Activated gamma-delta T cell treated with Interleukin-2 at 50 U/mL for 16 hours (primary cell): ENCODE results near the gene SLAMF1.
"Not testable (repeated sequence)": the region's sequence is repeated elsewhere in the genome, so short reads cannot be mapped to it uniquely, and the experiment has no call there.

Experiments
- DNase-seq: peaks from one replicate; pipeline ENCODE4 v3.0.0-alpha.2; 2020

Gene SLAMF1

DNA sequence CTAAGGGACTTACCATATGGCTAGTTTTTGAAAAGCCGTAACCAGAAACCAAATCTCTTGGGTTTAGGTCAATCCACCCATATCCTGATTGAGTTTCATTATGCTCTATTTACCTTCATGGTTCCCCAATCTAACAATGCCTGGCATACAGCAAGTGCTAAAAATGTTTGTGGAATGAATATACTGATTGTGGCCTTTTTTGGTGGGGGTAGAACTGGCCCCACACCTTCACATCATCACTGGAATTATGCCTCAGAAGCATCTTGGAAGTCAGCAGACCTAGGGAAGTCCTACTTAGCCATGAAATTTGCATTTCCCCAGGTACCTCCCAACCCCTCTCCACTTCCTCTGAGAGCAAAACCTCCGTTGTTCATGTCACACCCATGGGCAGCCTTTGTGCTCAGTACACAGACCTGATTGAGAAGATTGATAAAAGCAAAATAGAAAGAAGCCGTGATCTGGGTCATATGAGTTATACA is 17.8 kb upstream of the SLAMF1 start:
- DNase-seq: peak; percentile 26

DNA sequence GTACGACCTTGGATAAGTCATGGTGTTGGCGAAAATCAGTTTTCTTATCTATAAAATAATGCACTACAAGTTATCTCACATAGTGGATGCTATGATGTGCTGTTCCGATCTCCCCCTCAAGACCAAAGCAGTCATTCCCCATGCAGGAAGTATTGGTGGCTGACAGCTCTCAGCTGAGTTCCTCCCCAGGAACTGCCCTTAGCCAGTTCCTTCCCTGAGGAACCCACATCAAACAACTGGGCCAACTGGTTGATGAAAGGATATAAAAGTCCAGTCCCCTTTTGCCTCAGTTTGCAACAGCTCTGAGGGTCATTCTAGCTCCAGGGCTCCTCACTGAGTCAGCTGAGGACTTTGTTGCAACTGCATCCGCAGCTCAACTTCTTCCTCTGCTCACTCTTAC is 16.1 kb upstream of the SLAMF1 start:
- no peak for DNase-seq

DNA sequence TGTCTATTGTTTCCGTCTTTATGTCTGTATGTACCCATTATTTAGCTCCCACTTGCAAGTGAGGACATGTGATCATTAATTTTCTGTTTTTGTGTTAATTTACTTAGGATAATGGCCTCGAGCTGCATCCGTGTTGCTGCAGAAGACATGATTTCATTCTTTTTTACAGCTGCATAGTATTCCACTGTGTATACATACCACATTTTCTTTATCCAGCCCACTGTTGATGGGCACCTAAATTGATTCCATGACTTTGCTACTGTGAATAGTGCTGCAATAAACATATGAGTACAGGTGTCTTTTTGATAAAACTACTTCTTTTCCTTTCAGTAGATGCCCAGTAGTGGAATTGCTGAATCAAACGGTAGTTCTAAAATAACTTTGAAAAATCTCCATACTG is 12.7 kb upstream of the SLAMF1 start:
- no peak for DNase-seq

DNA sequence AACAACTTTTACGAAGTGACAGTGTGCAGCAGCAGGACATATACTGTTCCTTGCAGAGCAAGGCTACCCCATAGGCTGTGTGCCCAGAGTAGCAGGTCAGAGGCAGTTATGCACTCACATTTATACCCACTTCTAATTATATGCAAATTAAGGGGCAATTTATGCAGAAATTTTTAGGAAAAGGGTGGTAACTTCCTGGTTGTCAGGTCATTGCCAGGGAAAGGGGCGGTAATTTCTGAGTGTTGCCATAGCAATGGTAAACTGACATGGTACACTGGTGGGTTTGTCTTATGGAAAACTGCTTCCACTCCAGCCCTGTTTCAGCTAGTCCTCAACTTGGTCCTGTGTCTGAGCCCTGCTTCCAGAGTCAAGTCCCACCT is 12.0 kb upstream of the SLAMF1 start:
- DNase-seq: no peak

DNA sequence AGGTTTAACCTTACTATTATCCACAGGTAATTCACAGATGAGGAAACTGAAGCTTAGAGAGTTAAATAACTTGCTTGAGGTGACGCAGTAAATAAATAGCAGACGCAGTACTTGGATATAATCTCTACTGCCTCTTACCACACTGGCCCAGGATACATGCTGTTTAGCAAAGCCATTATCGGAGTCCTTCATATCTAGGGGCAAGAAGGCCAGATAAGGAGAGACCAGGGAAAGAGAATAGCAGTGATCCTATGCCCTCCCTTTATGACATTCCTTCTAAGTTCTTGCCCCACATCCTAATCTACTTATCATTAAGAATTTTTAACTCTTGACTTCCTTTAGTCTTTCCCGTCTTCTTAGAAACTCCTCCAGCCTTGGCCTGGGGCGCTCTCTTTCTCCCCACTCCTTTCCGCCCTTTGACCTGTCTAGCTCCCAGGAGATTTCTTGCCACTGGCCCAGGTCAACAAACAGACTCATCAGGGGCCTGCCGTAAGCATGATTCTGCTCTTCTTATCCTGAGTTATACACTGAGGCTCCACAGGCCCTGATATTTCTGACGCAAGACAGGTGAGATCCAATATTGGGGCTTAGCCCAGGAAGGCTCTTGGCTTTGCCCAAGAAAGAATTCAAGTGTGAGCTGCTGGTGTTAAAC is 11.4 kb upstream of the SLAMF1 start:
- DNase-seq: no peak

DNA sequence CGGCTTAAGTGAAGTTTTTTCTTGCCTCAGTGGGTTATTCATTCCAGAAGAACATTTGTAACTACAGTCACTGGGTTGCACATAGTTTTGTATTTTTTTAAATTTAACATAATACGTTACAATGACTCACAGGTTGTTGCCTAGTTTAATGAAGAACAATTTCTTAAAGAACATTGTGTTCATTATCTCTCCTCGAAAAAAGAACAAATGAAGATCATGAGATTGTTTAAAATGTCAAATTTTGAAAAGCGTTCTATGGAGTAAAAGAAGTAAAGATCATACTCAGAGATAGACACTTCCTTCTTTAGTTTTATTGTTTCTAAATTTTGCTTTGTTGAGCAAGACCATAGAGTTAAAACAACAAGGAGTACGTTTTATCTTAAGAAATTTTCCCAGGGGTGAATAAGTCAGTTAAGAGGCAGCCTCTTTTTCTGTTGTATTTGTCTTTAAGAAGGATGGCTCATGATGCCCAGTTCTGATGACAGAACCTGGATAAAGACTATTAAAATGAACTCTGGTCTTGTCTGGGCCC is 10.5 kb upstream of the SLAMF1 start:
- DNase-seq: no peak

DNA sequence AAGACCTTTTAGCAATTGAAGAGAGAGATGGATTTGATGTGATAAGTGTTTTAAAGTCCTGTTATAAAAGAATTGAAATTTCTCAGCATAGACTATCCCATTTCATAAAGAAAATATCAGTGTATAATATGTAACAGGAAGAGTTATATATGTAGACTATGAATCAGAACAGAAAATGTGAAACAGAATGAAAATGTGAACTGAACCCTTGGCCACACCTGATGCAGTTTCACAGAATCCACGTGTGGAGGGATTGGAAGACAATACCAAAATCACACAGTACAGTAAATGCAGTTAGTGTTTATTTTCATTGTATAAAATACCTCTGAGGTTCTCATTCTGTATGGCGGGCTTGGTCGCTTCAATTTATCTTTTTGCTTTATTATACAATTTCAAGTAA is 9.9 kb upstream of the SLAMF1 start:
- no peak for DNase-seq

DNA sequence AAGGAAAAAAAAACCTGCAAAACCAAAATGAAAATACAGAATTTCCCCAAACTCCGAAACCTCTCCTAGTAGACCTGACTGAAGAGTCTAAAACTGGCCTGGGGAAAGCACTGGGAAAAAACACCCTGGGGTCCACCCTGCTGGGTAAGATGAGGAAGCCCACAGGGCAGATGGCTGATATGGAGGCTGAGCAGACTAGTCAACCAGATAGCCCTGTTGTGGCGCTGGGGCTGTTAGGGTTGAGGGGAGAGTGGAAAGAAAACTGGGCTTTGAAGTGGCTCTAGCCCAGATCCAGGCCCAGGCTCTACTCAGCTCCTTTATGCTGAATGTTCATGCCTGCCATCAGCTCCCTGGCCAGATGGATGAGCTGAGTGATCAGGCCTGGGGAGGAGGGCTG is 6.8 kb upstream of the SLAMF1 start:
- no peak for DNase-seq

DNA sequence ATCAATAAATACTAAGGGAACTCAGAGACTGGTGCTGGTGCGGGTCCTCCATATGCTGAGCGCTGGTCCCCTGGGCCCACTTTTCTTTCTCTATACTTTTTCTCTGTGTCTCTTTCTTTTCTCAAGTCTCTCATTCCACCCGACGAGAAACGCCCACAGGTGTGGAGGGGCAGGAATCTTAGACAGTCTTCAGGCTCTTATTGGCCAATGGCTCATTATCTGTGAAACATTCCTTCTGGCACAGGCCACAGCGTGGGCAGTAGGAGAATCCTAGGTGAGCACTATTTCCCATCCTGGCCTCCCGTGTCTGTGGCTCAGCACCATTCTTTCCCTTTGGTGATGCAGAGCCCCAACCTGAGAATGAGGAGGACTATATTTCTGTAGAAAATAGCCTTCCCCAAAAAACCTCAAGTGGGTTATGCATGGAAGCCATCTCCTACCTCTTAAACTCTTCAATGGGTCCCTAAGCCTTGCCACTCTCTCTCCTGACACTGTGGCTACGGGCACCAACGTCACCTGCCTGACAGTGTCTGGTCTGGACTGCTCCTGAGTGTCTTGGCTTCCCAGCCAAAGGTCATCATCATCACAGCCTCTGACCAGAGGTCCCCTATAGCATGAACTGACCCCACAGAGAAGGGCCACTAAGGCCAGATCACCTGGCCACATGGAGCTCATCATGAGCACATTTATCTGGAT is 6.2 kb upstream of the SLAMF1 start:
- no peak for DNase-seq

DNA sequence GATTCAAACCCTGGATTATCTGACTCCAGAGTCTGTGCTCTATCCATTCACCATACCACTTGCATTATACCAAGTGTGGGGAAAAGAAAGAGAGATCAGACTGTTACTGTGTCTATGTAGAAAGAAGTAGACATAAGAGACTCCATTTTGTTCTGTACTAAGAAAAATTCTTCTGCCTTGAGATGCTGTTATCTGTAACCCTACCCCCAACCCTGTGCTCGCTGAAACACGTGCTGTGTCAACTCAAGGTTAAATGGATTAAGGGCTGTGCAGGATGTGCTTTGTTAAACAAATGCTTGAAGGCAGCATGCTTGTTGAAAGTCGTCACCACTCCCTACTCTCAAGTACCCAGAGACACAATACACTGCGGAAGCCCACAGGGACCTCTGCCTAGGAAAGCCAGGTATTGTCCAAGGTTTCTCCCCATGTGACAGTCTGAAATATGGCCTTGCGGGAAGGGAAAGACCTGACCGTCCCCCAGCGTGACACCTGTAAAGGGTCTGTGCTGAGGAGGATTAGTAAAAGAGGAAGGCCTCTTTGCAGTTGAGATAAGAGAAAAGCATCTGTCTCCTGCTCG is 5.3 kb upstream of the SLAMF1 start:
- DNase-seq: not testable (repeated sequence)

DNA sequence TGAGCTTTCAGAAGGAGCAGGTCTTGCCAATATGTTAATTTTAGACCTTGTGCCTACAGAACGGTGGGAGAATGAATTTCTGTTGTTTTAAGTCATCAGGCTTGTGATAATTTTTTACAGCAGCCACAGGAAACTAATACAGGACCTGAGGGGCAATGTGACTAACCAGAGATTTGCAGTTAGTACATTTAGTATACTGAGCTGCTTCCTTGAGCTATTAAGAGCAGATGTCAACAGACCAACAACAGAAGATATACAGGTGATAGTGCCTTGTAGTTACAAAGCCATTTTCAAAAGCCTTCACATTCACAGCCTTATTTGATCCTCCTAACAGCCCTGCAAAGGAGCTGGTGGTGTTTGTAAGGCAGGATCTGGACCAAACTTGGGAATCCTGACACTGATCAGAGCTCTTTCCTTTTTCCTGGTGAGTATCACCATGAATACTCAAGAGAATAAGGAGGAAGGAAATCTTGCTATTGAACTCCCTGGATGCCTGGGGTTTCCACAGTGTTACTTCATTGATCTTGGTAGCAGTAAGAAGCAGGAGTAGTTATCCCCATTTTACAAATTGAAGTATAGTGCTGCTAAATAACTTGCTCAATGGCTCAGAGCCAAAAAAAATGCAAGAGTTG is 4.7 kb upstream of the SLAMF1 start:
- no peak for DNase-seq

DNA sequence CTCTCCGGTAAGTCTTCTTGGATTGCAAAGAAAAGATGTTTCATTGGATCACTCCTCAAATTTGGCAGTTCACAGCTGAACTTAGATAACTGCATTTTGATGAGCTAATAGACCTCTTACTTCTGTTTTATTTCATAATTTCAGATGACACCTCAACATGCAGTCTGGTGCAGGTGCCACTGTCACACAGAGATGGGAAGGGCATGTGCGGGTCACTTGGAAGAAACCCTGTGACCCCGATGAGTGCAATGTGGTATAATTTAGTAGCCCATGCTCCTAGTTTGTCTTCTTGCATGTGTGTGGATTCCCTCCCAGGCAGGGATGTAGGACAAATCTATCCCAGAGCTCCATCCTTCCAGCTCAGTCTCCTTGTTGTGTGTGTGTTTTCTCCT is 481 bp upstream of the SLAMF1 start:
- DNase-seq: no peak

DNA sequence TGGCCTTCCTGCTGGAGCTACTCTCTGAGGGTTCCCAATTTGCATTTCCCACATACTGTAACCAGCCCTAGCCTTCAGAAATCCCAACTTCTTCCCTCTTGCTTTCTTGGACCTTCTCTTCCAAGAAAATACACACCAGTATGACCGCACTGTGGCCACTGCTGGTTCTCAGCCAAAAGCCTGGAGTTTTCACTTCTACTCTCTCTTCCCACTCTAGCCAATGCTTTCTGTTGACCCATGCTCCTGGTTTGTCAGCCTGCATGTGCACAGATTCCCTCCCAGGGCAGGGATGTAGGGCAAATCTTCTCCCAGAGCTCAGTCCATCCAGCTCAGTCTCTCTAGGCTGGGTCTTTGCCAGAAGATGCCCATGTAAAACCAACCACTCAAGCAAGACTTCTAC is 664 bp downstream of the SLAMF1 start:
- DNase-seq: no peak

DNA sequence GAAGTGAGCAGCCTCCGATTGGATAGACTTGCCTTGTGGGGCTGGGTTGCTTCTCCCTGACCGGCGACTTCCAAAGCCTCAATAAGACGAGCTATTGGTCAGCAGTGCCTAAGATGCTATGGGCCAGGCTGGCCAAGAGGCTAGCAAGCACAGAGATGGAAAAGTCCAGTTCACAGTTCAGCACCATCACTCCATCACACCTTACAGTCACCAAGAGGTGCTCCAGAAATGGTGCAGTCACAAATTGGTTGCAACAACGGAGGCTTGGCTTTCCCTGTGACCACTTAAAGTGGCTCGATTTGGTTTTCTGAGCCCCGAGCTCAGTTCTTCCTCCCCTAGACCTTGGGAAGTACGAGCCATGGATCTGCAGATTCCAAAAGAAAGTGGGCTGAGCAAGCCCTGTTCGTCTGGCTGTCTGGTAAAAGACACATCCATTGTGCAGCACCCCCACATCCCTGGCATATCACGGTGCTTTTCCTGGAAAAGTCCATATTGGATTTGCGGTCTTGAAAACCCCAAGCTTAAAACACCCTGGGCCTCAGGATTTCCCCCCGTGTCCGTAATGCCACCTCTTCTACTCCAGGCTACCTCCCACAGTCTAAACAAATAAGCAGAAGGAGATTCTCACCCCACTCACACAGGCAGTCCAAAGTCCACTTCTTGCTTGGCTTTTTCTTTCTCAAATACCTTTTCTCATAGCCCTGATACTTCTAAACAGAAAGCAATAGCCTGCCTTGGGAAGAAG is 1.3 kb downstream of the SLAMF1 start:
- DNase-seq: no peak

DNA sequence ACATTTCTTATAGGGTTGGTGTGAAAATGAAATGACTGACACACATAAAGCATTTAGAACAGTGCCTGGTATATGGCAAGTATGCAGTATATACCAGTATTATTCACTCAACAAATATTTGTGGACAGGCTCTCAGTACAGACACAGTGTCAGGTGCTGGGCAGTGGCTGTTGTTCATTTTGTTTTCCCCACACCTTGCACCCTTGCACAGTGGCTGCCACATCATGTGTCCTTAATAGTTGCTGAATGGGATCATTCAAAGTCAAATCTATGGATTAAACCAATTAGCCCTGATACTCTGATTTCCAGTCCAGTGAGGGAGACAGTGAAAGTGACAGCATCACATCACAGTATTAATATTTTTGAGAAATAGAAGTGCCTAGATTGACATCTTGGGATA is 2.4 kb downstream of the SLAMF1 start:
- no peak for DNase-seq

DNA sequence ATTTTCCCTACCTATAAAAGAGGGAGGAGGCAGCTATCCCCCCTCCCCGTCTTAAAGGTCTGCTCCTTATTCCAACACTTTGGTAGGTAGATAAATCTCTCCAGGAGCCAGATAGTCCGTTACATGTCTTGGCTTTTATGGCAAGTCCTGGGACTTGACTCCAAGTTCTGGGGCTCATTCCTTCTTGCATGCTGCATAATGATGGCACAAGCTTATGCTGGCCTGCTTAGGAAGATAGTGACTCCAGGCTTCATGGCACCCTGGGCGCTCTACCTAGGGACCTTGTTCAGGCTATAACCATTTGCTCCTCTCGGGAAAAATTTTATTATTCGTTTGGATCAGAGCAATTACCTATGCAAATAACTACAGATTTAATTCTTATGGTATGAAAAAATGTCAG is 3.7 kb downstream of the SLAMF1 start:
- DNase-seq: no peak

DNA sequence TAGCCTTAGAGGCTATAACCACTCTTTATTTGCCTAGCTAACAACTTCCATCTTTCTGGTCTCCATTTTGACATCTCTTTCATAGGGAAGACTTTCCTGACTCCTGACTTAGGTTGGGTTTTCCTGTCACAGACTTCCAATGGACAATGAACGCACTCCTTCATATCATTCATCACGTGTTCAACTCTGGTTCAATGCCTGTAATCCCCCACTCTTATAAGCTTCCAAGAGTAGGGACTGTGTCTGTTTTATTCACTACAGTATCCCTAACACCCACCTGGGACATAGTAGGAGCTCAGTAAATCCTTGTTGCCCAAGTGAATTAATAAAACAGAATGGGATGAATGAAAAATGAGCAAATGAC is 4.6 kb downstream of the SLAMF1 start:
- DNase-seq: no peak

DNA sequence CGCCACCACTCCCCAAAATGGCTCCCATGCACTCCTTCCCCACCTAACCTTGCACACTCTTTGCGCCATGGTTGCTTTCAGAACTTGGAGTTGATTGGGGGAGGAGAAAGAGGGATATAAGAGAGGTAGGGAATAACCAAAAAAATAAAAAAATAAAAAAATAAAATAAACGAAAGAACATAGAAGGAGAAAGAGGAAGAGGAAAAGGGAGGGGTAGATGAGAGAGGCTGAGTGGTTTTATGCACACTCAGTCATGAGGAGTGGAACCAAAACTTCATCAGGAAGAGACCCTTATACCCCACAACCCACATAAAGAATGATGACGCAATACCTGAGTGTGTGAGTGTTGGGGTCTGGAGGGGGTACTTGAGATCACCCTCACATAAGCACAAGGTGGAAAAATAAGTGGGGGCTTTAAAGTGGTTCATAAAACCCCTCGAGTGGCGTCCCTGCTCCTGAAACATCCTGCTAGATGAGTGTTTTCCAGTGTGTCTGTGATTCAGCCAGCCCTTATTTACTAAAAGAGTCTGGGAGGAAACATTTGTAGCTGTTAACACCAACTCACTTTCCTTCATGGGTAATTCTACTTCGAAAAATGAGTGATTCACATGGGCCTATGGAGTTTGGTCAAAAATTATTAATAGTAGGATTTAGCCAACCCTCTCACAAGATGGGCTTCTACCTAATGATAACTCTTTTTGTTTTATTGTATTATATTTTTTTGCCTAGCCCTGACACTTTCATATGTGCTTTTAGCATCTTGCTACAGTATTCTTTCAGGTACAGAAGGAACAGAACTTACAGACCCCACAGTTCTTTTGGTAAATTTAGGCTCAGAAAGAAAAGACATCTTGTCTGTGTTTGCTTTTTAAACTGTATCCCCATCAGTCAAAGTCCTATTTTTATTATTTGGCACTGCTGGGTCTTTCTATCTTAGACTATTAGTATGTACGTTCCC is 5.2 kb downstream of the SLAMF1 start:
- no peak for DNase-seq

DNA sequence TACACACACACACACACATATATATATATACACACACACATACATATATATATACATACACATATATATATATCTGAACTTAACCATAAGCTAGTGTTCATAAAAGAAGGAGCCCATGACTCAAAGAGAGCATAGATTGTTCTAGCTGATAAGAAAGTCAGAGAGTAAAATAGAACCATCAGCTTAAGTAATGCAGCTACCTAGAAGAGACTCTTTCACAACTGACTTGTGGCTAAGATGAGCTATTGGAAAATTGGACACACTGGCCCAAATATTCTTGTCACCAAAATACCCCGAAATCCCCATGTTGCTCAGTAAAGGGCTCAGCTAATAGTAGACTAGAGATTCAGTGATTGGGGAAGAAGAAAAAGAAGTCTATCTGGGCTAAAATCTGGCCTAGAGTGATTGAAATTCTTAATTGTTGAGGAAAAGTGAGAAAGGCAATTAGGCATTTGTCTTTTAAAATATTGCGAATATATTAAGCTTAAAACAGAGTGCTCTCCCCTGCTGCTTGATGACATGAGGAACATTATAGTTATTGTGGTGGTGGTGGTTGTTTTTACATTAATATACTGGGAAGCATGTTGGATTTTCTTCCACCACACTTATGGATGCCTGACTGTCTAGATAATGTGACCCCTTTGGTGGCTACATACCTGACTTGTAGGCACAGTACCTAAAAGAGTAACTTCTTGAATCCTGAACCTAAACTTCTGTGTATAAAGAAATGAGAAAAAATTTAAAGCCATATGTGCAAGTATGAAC is 6.3 kb downstream of the SLAMF1 start:
- DNase-seq: no peak

DNA sequence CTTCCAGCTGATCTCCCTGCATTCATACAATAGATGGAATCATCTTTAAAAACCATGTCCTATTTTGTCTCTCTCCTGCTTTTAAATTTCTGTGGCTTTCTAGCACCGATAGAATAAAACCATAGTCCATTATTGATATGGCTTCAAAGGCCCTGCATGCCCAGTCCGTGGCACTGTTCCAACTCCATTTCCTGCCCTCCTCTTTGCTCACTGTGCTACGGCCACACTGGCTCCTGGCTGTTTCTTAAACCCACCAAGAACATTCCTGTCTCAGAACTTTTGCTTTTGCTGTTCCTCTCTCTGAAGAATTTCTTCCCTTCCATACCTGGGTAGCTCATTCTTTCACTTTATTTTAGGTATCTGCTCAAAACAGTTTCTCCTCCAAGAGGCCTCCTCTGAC is 7.2 kb downstream of the SLAMF1 start:
- no peak for DNase-seq

DNA sequence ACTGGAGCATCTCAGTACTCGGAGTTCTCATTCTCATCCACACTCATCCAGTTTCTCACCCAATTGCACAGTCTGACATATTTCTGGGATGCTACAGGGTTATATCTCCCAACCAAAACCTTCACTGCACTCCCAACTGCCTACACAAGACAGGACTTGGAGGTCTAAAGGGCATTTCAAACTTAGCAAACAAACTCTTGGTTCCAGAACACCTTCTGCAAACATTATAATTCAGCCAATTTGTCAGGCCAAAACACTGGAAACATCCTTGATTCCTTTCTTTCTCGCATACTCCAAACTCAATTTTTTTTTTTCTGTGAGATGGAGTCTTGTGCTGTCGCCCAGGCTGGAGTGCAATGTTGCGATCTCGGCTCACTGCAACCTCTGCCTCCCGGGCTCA is 7.9 kb downstream of the SLAMF1 start:
- no peak for DNase-seq
